K562 (cell line): ENCODE measurements around the gene ATG4C.

Experiments used
- CAMTA2 ChIP-seq: fragments of 250-450 bp; sonication (Bioruptor Pico); conservative IDR thresholded peaks from 2 replicates; pipeline ENCODE4 v1.5.1; 2022
- CBX1 ChIP-seq: sonication (generic); IDR thresholded peaks from 2 replicates; pipeline ENCODE4 v1.6.1; 2016; ENCODE audit warnings: antibody characterized with exemption, low read depth, mild to moderate bottlenecking
- CEBPG ChIP-seq, 3 experiments: fragments of 200-800 bp in 1 of 3; sonication (Bioruptor generic) in 1 of 3; sonication (generic) in 1 of 3; formaldehyde crosslinking in 1 of 3; IDR thresholded peaks in 2 of 3; conservative IDR thresholded peaks in 1 of 3; 2 replicates each; pipeline versions ENCODE4 v1.6.1 to v1.8.0; 2016 to 2022; ENCODE audit warnings: missing compliant biosample characterization in 2 of 3, missing genetic modification characterization in 2 of 3, mild to moderate bottlenecking in 1 of 3, missing genetic modification reagents in 1 of 3
- CTCF ChIP-seq, 3 experiments: IDR thresholded peaks in 2 of 3; conservative IDR thresholded peaks in 1 of 3; 2 replicates each; pipeline ENCODE4 v1.5.1; 2011 to 2012; ENCODE audit warnings: low read length in 3 of 3, mild to moderate bottlenecking in 3 of 3, control low read depth in 2 of 3, improper control_type of control experiment in 1 of 3, inconsistent platforms in 1 of 3, low read depth in 1 of 3, mixed read lengths in 1 of 3, moderate library complexity in 1 of 3; ENCODE audit not compliant: insufficient read depth in 2 of 3
- E2F4 ChIP-seq: sonication (generic); formaldehyde crosslinking; IDR thresholded peaks from 2 replicates; pipeline ENCODE4 v1.8.0; 2022; ENCODE audit warnings: mild to moderate bottlenecking, low read depth, missing genetic modification reagents
- EP300 ChIP-seq: IDR thresholded peaks from 2 replicates; pipeline ENCODE4 v1.6.1; 2012; ENCODE audit warnings: low read length, improper control_type of control experiment
- ESRRB ChIP-seq: fragments of 250-450 bp; sonication (Bioruptor Pico); IDR thresholded peaks from 2 replicates; pipeline ENCODE4 v1.5.0; 2020; ENCODE audit warnings: mild to moderate bottlenecking, moderate library complexity, borderline replicate concordance
- HINFP ChIP-seq: fragments of 450-650 bp; conservative IDR thresholded peaks from 2 replicates; pipeline ENCODE4 v1.6.1; 2016; ENCODE audit warnings: missing genetic modification characterization, low read depth, mild to moderate bottlenecking, control low read depth, missing compliant biosample characterization
- MAX ChIP-seq: sonication (generic); formaldehyde crosslinking; IDR thresholded peaks from 2 replicates; pipeline ENCODE4 v1.9.0; 2022; ENCODE audit warnings: mild to moderate bottlenecking, missing genetic modification reagents
- MGA ChIP-seq: fragments of 450-650 bp; IDR thresholded peaks from 2 replicates; pipeline ENCODE4 v1.6.1; 2016; ENCODE audit warnings: mild to moderate bottlenecking, moderate library complexity
- MLX ChIP-seq, 2 experiments: fragments of 450-650 bp in 1 of 2; sonication (generic) in 1 of 2; formaldehyde crosslinking; conservative IDR thresholded peaks; 2 replicates each; pipeline versions ENCODE4 v1.4.0 to v1.8.1; 2020 to 2022; ENCODE audit warnings: mild to moderate bottlenecking in 1 of 2, missing genetic modification reagents in 1 of 2
- NFRKB ChIP-seq: fragments of 450-650 bp; IDR thresholded peaks from 2 replicates; pipeline ENCODE4 v1.6.1; 2016; ENCODE audit warnings: low read depth
- POLR2A ChIP-seq: fragments of 450-650 bp; conservative IDR thresholded peaks from 2 replicates; pipeline ENCODE4 v1.6.1; 2016
- SP1 ChIP-seq: sonication (generic); formaldehyde crosslinking; IDR thresholded peaks from 2 replicates; pipeline ENCODE4 v1.8.1; 2022; ENCODE audit warnings: mild to moderate bottlenecking, missing genetic modification reagents

GRCh38 chr1:62887799-62888507, 104.0 kb downstream of the ATG4C start:
- no peak for TF ChIP-seq MLX (CRISPR knock-in tag; conservative IDR thresholded peaks at IDR 0.05)
- TF ChIP-seq CTCF (IDR thresholded peaks at IDR 0.05 in 2 of 3, conservative IDR thresholded peaks at IDR 0.05 in 1 of 3; ENCODE audit: insufficient read depth in 2 of 3, low read depth in 1 of 3, low read length in 3 of 3), result no peak
- no peak for TF ChIP-seq MAX (CRISPR knock-in tag)
- no peak for TF ChIP-seq CBX1
- TF ChIP-seq CEBPG (CRISPR knock-in tag; IDR thresholded peaks at IDR 0.05), result no peak
- TF ChIP-seq CEBPG (tag; conservative IDR thresholded peaks at IDR 0.05 in 1 of 2, IDR thresholded peaks at IDR 0.05 in 1 of 2), result no peak
- no peak for TF ChIP-seq MGA
- no peak for TF ChIP-seq NFRKB
- no peak for TF ChIP-seq HINFP (tag)
- no peak for TF ChIP-seq EP300
- no peak for TF ChIP-seq SP1 (CRISPR knock-in tag)
- no peak for TF ChIP-seq POLR2A
- no peak for TF ChIP-seq ESRRB (CRISPR knock-in tag)
- TF ChIP-seq CAMTA2, result no peak
- no peak for TF ChIP-seq E2F4
